Pancreas (tissue), 10 donors: ENCODE results near the gene TTC7B. TPM values are rescaled to one million over a fixed set of nuclear protein-coding genes. Genes with fewer than 3 reads are reported as not detected.
A peak's percentile ranks its signal among the peaks of the same experiment; 100 is the strongest.

Source experiments
- ATAC-seq, 4 donors: fragments of 200-7000 bp; cut with Tn5 transposase; one replicate each; pipeline versions ENCODE4 v1.8.0 to v1.9.1; 2020; ENCODE audit warnings: mild to moderate bottlenecking in 4 of 4, moderate library complexity in 4 of 4
- DNase-seq, 6 donors: peaks; one replicate each; pipeline ENCODE4 v3.0.0-alpha.2; 2020
- FAIRE-seq: peaks from 2 replicates; lab custom pipeline; 2012; peaks lifted over from hg19 to GRCh38; lab: Jason Lieb, UNC
- H3K27ac ChIP-seq, 4 donors: fragments of 200-600 bp; sonication (generic); 1 replicate in 3 of 4; 2 replicates in 1 of 4; pipeline versions ENCODE4 v1.5.0 to v1.8.0; 2020
- H3K27me3 ChIP-seq, 4 donors: fragments of 200-600 bp; one replicate each; pipeline ENCODE4 v1.8.0; 2021
- H3K36me3 ChIP-seq, 3 donors: fragments of 200-600 bp; sonication (generic) in 1 of 3; one replicate each; pipeline versions ENCODE4 v1.5.0 to v1.8.0; 2020 to 2021
- H3K4me1 ChIP-seq, 3 donors: fragments of 200-600 bp; one replicate each; pipeline ENCODE4 v1.8.0; 2021
- H3K4me3 ChIP-seq, 4 donors: fragments of 200-600 bp; sonication (generic) in 2 of 4; one replicate each; pipeline versions ENCODE4 v1.5.0 to v1.8.0; 2020 to 2021
- H3K9me3 ChIP-seq, 4 donors: fragments of 200-600 bp; one replicate each; pipeline ENCODE4 v1.8.0; 2021
- WGBS, 2 donors: extraction: QIAGEN DNeasy Blood & Tissue Kit; methylation state at CpG; one replicate each; pipeline ENCODE4 v1.1.7; 2013; 5-methylcytosine and 5-hydroxymethylcytosine counted together
- intact Hi-C, 3 donors: fragments of 100-400 bp; cut with DNase I; formaldehyde crosslinking; loops; one replicate each; pipeline versions ENCODE4 v1.11.1 to v1.14.2; 2022
- polyA plus RNA-seq, 2 donors: library from polyadenylated mRNA; stranded (reverse); fragments of 200-250 nt; gene quantifications; one replicate each; pipeline ENCODE4 v1.2.3, GENCODE V29; 2013
- total RNA-seq, 6 donors: library from RNA; stranded (reverse); fragmentation: NEBNext Ultra II Directional in 4 of 6; extraction: Animal tissue kit (Norgen Biotek cat#: 25700) in 4 of 6; gene quantifications; one replicate each; pipeline versions ENCODE4 v1.2.1 to v1.2.4, GENCODE V29; 2021 to 2023
- TF ChIP-seq, protein P1 (sequence below), 4 donors: fragments of 200-600 bp; sonication (generic) in 3 of 4; IDR thresholded peaks; one replicate each; pipeline versions ENCODE4 v1.5.0 to v1.8.0; 2021; ENCODE audit warnings: antibody characterized with exemption in 4 of 4
- donor health status: healthy with polysubstance abuse.
- donor health status: DM: no; HTN: no; CAD: no; lungs with moderate emphysema.
- donor health status: DM: no; HTN: no; CAD: no.
- donor health status: control.
- donor health status: control.
- donor health status: Bipolar disorder and iron deficiency.
- donor health status: DM: yes; HTN: yes; CAD: no.
- donor health status: DM: no; HTN: no; CAD: no.
- donor health status: DM: no; HTN: no; CAD: no.
- donor health status: DM: yes; HTN: yes; CAD: no.

Gene TTC7B
- total and polyA plus RNA-seq, 8 donors = 8.9 to 39.6 (median 29.6) TPM

DNA sequence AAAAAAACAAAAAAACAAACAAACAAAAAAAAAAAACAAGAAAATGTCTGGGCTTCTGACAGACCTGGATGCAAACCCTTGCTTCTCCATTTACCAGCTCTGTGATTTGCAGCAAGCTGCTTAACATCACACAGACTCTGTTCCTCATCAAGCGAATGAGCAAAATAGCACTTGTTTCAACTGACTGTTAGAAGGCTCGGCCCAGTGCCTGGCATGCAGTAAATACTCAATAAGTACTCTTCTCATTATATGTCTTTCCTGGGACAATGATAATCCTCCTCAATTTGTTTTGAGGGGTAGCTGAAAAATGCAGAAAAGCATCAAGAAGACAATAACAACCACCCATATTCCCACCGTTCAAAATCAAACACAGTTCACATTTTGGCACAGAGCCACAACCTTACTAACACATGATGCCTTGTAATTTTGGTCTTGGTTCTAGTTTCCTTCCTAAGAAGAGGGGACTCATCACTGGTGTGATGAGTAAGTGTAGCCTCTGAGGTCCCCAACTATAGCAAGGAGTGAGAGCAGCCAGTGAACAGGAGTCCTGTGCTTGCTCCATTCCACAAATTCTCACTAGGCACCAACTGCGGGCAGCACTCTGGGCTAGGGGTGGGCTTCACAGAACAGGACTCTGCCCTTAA lies 60.4 kb downstream of the TTC7B start:
- no peaks in the 10 kb centered on the region for H3K4me1 ChIP-seq
- H3K4me3 ChIP-seq = no peak overlapping the region
- no peak overlapping the region for H3K27ac ChIP-seq
- H3K27me3 ChIP-seq = no peaks in the 10 kb centered on the region
- DNase-seq (no peak), ATAC-seq (no peak), FAIRE-seq (no peak)
- H3K36me3 ChIP-seq = no peaks in the 10 kb centered on the region
- no peaks in the 10 kb centered on the region for H3K9me3 ChIP-seq
- TF ChIP-seq, protein P1, sequence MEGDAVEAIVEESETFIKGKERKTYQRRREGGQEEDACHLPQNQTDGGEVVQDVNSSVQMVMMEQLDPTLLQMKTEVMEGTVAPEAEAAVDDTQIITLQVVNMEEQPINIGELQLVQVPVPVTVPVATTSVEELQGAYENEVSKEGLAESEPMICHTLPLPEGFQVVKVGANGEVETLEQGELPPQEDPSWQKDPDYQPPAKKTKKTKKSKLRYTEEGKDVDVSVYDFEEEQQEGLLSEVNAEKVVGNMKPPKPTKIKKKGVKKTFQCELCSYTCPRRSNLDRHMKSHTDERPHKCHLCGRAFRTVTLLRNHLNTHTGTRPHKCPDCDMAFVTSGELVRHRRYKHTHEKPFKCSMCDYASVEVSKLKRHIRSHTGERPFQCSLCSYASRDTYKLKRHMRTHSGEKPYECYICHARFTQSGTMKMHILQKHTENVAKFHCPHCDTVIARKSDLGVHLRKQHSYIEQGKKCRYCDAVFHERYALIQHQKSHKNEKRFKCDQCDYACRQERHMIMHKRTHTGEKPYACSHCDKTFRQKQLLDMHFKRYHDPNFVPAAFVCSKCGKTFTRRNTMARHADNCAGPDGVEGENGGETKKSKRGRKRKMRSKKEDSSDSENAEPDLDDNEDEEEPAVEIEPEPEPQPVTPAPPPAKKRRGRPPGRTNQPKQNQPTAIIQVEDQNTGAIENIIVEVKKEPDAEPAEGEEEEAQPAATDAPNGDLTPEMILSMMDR (IDR thresholded peaks at IDR 0.05) = no peak
- intact Hi-C loops = no loop called here
- 77 to 83% methylated on average over 4 of the region's 4 CpGs for WGBS, 2 donors

DNA sequence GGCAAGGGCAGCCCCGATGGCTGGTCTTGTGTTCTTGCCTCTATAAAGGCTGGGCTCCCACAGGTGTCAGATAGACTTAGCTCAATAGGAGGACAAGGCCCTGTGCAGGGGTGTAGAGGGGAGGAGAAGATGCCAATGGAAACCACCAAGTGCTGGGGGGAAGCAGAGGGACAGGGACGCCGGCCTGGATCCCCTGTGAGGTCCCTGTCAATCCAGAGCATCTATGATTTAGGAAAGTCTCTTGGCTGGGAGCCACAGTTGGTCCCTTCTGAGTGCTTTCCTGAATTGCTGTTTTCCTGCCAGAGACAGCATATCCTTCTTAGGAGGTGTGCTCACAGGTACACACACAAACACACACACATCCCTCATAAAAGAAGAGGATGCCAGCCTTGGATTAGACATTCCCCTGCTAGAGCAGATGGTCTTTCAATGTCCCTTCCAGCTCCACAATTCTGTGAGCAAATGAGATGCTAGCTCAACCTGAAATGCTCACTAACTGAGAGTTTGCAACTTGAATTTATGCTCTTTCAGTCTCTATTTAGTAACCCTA lies 62.7 kb downstream of the TTC7B start:
- no peaks in the 10 kb centered on the region for H3K9me3 ChIP-seq
- intact Hi-C loops = no loop called here
- no peak overlapping the region for H3K4me3 ChIP-seq
- H3K36me3 ChIP-seq = no peaks in the 10 kb centered on the region
- H3K27me3 ChIP-seq = no peaks in the 10 kb centered on the region
- WGBS, 2 donors = 87 to 90% methylated on average over 3 of the region's 3 CpGs
- DNase-seq (no peak), FAIRE-seq (no peak), ATAC-seq (no peak)
- no peaks in the 10 kb centered on the region for H3K4me1 ChIP-seq
- no peak overlapping the region for H3K27ac ChIP-seq
- TF ChIP-seq, protein P1 (IDR thresholded peaks at IDR 0.05) = no peak

- TF ChIP-seq, protein P1 (IDR thresholded peaks at IDR 0.05) = no peak
- WGBS, 2 donors = 88 to 92% methylated on average over 1 of the region's 1 CpG
- H3K9me3 ChIP-seq = no peaks in the 10 kb centered on the region
- H3K27ac ChIP-seq = no peak overlapping the region
- no peaks in the 10 kb centered on the region for H3K27me3 ChIP-seq
- no peaks in the 10 kb centered on the region for H3K4me1 ChIP-seq
- H3K4me3 ChIP-seq = no peak overlapping the region
- FAIRE-seq (no peak), ATAC-seq (no peak), DNase-seq (no peak)
- intact Hi-C loops = no loop called here
- H3K36me3 ChIP-seq = no peaks in the 10 kb centered on the region
These were observed 65.5 kb downstream of the TTC7B start for GRCh38 chr14:90750701-90751100.

DNA sequence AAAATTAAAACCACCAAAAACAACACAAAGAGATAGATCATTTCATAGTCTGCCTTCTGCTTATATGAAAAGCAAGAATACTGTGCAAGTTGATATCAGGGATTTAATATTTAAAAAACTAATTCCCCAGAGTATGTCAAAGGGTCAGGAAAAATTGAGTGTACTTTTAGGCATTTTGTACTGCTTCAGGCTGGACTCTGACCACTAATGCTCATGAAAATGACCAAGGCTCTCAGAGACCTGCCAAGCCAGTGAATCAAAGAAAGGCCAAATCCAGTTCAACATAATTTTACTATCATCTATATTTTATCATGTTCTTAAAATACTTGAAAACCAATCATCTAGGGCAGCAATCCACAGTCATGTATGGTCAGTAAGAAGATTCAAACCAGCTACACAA lies 66.0 kb downstream of the TTC7B start:
- FAIRE-seq = no peak
- TF ChIP-seq, protein P1 (IDR thresholded peaks at IDR 0.05) = no peak
- intact Hi-C loops = no loop called here

DNA sequence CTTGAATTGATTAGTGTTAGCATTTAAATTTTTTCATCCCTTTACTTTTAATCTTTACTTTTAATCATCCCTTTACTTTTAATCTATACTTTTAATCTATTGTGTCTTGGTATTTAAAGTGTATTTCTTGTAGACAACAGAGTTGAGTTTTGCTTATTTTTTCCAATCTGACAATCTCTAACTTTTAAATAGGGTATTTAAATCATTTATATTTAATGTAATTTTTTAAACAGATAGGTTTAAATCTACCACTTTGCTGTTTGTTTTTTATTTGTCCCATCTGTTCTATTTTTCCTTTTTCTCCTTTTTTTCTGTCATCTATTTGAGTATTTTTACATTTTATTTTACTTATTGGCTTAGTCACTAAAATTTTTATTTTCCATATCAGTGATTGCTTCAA lies 68.3 kb downstream of the TTC7B start:
- FAIRE-seq (peak; percentile 32), DNase-seq (no peak), ATAC-seq (no peak)
- TF ChIP-seq, protein P1 (IDR thresholded peaks at IDR 0.05) = no peak
- H3K36me3 ChIP-seq = no peaks in the 10 kb centered on the region
- no peak overlapping the region for H3K4me3 ChIP-seq
- H3K4me1 ChIP-seq = no peaks in the 10 kb centered on the region
- H3K27me3 ChIP-seq = no peaks in the 10 kb centered on the region
- no peak overlapping the region for H3K27ac ChIP-seq
- intact Hi-C loops = no loop called here
- no peaks in the 10 kb centered on the region for H3K9me3 ChIP-seq

More for the DNA sequence above, 66.0 kb downstream of the TTC7B start:
- Histone ChIP-seq H3K4me3 (no peak overlapping the region), H3K9me3 (no peaks in the 10 kb centered on the region), H3K27me3 (no peaks in the 10 kb centered on the region), H3K27ac (no peak overlapping the region), H3K36me3 (no peaks in the 10 kb centered on the region), H3K4me1 (no peaks in the 10 kb centered on the region)
- no peak for DNase-seq
- ATAC-seq = no peak
